IPS DF 4.7 (cell line): Measurements from ENCODE around the gene GBA2.

Source experiments
- DNase-seq: peaks from one replicate; pipeline ENCODE4 v3.0.0-alpha.2; 2013; ENCODE audit warnings: low spot score; ENCODE audit errors: extremely low read depth

GBA2 gene

GRCh38 chr9:35766997-35767396 lies 18.0 kb upstream of the GBA2 start:
- no peak for DNase-seq

DNA sequence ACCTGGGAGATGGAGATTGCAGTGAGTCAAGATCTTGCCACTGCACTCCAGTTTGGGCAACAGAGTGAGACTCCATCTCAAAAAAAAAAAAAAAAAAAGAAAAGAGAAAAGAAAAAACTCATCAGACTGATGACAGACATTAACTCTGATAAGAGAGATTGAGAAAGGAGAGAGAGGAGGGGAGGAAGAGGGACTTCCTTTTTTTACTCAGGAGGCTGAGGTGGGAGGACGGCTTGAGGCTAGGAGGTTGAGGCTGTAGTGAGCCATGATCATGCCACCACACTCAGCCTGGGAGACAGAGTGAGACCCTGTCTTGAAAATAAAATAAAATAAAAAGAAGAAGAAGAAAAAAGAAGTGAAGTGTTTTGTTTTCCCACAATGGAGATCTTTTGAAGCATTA lies 14.8 kb upstream of the GBA2 start:
- no peak for DNase-seq

DNA sequence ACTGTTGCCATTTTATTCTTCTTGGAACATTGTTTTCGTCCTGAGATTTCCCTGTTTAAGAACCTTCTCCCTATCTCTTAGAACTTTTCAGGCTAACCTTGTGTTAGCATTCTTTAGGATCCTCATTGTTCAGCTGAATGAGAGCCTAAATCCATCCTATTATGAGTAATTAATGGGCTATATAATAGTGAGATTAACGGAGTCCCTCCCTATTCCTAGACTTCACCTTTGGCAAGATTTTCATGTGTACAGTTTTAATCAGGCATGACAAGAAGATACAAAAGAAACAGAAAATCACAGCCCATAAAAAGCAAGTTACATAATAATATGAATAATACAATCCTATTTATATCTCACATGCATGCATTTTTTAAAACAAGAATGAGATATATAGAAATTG lies 14.2 kb upstream of the GBA2 start:
- no peak for DNase-seq

DNA sequence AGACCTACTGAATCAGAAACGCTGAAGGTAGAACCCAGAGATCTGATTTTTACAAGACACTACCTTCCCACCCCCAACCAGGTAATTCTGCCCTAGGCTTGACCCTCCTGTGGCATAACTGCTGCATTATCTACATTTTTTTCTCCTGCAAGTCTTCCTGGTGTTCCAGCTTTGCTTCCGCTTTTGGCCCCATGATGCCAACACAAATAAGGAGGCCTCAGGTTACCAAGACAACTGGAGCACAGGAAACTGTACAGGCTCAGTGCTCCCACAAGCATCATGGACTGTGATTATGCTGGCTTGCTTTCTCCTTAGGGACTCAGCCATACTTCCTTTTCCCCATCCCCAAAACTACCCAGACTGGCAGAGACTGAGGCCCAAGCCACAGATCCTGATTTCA lies 11.6 kb upstream of the GBA2 start:
- DNase-seq = no peak

DNA sequence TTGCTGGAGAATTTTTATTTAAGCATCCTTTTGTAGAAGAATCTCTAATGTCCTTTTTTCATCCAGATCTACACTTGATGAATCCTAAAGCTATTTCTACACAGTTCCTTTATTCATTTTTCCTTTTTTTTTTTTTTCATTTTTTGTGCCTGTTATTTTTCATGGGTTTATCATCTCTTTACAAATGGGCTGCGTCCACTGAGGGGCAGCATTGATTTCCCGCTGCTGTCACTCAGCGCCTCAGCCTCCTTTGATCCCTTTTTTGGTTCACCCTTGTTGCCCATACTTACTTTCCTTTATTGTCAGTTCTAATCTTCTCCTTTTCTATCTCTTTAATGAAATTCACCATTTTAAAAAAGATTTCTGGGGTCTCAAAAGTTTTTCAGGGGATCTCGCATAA lies 10.8 kb upstream of the GBA2 start:
- DNase-seq = no peak

- no peak for DNase-seq
Measured at GRCh38 chr9:35758475-35759050, 9.5 kb upstream of the GBA2 start.

- no peak for DNase-seq
Measured at GRCh38 chr9:35757892-35758275, 8.9 kb upstream of the GBA2 start.

GRCh38 chr9:35757226-35757891 lies 8.3 kb upstream of the GBA2 start:
- DNase-seq = no peak

DNA sequence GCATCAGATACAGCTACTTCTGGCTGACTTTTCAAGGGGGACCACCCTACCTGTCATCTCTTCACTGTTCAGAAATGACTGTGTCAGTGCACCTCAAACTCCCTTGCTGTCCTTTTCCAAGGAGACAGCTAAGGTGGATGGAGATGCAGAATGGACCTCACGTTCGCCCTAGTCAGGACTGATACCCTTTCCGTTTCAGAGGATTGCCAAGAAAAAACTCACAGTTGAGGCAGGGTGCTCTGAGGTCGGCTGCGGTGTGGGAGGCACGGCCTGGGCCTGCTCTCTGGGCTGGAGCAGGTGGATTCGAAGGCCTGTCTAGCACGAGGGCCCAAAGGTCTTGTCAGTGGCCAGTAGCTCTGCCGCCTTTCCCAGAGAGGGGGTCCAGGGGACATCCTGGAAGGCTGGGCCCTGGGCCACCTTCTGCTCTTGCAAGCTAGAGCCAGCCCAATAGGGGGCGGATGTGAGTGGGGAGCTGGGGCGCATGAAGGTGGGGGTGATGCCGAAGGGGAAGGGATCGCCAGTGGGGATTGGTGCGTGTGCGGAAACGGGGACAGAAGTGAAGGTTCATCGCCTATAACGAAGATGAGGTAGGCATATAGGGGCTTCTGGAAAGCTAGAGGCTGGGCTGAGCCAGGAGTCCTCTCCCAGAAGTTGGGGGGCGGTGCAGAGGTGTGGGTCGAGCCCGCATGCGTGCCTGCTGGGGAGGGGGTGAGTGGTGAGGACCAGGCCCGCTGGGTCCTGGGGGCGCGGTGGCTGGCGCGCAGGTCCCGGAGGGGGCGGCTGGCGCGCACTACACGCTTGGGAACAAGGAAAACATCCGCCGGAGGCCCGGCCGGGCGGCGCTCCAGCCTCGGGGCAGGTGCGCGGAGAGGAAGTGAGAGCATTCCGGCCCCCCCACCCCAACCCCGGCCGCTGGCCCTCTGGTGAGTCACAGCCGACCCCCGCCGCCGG lies 7.5 kb upstream of the GBA2 start:
- no peak for DNase-seq

DNA sequence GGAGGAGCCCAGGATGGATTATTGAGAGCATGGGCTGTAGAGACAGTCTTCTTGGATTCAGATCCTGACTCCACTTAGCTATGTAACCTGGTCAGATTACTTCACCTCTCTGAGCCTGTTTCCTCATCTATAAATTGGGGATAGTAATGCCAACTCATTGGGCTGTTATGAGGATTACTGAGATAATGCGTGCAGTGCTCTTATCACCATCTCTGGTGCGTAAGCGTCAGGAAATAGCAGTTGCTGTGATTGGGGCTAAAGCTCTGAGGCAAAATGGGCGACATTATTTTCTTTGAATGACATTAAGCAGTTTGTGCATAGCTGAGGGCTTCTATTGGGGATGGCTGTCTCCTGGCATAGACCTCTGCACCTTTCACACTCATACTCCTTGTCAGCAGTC lies 6.0 kb upstream of the GBA2 start:
- no peak for DNase-seq

GRCh38 chr9:35754264-35754663 lies 5.2 kb upstream of the GBA2 start, which contains the start of gene MSMP:
Gene MSMP (minus strand): TSS chr9:35754276. CDS start chr9:35754129, 147 bp downstream.
- DNase-seq = no peak

- no peak for DNase-seq
Measured at GRCh38 chr9:35753466-35753865, 4.4 kb upstream of the GBA2 start.

DNA sequence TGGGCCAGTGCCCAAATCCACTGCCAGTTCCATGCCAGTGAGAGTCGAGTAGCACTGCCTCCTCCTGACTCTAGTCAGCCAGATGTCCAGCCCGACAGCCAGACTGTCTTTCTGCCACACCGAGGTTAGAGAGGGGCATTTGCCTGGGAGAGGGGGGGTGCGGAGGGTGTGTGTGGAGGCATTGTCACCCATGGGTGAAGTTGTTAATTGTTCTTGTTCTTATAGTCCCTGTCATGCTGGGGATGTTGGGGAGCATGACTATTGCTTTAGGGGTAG lies 1.2 kb upstream of the GBA2 start:
- no peak for DNase-seq

GRCh38 chr9:35749515-35750255 lies 657 bp upstream of the GBA2 start:
- DNase-seq = no peak

DNA sequence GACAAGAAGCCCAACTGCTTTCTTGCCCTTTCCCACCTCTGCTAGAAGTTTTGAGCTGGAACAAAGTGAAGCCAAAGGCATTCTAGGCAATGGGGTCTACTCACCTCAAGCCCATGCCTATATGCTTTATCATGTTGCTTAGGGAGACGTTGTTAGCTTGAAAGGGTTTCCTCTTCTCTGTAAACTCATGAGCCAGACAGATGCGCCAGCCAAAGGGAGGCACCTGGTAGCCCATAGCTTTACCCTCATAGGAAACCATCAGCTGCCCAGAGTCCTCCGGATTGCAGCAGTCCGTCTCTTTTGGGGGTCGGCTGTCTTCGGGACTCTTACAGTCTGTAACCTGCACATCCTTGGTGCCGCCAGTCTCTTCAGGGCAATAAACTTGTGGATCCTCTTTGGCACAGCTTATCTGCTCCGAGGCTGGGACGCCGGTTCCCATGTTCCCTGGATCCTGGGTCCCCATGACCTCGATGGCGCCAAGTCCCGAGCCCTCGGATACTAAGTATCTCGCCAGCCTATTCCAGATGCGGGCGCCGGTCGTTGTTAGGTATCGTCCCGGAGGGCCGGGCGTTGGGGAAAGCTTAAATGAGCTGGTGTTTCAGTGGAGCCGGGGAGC lies 678 bp downstream of the GBA2 start:
- DNase-seq = no peak

- DNase-seq = no peak
Measured at GRCh38 chr9:35746583-35746982, 2.4 kb downstream of the GBA2 start.

DNA sequence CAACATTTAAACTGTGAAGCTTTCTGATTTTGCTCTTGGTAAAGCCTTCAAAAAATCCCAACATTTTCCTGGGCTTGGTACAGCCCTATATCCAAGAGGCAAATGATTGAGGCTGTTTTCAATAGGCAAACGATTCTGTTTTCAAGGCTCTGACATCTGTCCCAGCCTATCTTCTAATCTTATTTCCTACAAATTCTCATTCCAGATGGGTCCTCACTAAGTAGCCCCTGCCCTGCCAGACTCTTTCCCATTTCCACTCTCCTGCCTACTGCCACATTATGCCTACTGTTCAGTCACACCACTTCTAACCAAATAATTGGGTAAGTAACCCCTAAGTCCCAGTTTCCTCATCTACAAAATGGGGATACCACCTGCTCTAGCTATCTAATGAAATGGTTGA lies 3.5 kb downstream of the GBA2 start:
- no peak for DNase-seq

GRCh38 chr9:35743880-35744518 lies 5.0 kb downstream of the GBA2 start:
- no peak for DNase-seq

GRCh38 chr9:35743452-35743851 lies 5.6 kb downstream of the GBA2 start:
- DNase-seq = no peak

DNA sequence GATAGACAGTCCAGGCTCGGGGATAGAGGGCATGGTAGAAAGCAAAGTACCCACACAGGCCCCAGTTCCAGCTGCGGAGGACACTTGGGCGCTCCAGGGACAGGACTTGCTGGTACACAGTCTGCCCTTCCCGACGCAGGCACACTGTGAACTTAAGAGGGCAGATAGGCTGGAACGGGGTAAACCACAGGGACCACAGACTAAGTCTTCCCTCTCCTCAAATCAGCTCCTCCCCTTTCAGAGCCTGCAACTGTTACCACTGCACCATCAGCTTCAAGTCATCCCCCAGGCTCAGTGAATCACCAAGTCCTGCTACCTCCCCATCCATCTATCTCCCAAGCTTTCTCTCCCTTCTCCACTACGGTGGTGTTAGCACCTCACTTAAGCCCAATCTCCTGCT lies 7.3 kb downstream of the GBA2 start:
- no peak for DNase-seq

DNA sequence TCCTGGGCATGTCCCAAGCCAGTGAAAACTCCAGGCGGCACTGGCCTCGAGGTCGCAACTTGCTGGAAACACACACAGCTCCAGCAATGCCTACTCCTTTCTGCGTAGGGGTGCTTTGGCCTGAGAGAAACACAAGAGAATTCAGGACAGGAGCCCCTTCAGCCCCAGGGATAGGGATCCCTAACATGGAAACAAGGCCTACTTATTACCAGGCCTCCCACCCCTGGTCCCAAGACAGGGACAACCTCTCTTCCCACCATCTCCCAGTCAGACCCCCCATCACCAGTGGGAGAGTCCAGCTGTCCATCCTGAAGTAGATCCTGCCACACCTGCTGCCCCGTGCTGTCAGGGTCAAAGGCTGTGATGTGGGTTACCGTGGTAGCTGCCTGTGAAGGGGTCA lies 8.8 kb downstream of the GBA2 start:
- no peak for DNase-seq
